ENCODE data around the gene CYGB.

GRCh38 chr17:76561799-76562268 lies 24.3 kb upstream of the CYGB start:
- TF ChIP-seq CTCF (IDR thresholded peaks at IDR 0.05) (no peak), POLR2A (IDR thresholded peaks at IDR 0.05) (no peak)

Data from gastroesophageal sphincter (tissue), 3 donors.